GM18951 (cell line): ENCODE data around the gene MMEL1.

Source experiments
- POLR2A ChIP-seq: IDR thresholded peaks from 4 replicates; pipeline ENCODE4 v1.6.1; 2011; ENCODE audit warnings: mild to moderate bottlenecking; ENCODE audit not compliant: insufficient read length, insufficient read depth; ENCODE audit errors: extremely low read depth
- in situ Hi-C: fragments of 300-500 bp; cut with MboI; formaldehyde crosslinking; loops from one replicate; pipeline ENCODE4 v1.12.0; 2022; ENCODE audit warnings: low sequenced_read_pairs, mixed read lengths, inconsistent platforms; ENCODE audit not compliant: unreplicated experiment

The MMEL1 gene

GRCh38 chr1:2601721-2602303 lies 31.0 kb downstream of the MMEL1 start:
- in situ Hi-C loops: no loop called here

GRCh38 chr1:2598329-2598931 lies 34.4 kb downstream of the MMEL1 start:
- no peak for TF ChIP-seq POLR2A
- in situ Hi-C loops: no loop called here

More at GRCh38 chr1:2601721-2602303, 31.0 kb downstream of the MMEL1 start:
- no peak for TF ChIP-seq POLR2A

GRCh38 chr1:2597441-2598328 lies 35.1 kb downstream of the MMEL1 start:
- TF ChIP-seq POLR2A: no peak
- in situ Hi-C loops: no loop called here

GRCh38 chr1:2596530-2597333 lies 36.1 kb downstream of the MMEL1 start:
- TF ChIP-seq POLR2A: no peak
- in situ Hi-C loops: no loop called here

GRCh38 chr1:2595812-2596529 lies 36.8 kb downstream of the MMEL1 start:
- in situ Hi-C loops: no loop called here
- no peak for TF ChIP-seq POLR2A

- TF ChIP-seq POLR2A: no peak
- in situ Hi-C loops: no loop called here
These were observed 37.5 kb downstream of the MMEL1 start for GRCh38 chr1:2595261-2595811.

GRCh38 chr1:2594641-2595131 lies 38.1 kb downstream of the MMEL1 start:
- in situ Hi-C loops: no loop called here
- TF ChIP-seq POLR2A: no peak

GRCh38 chr1:2594001-2594640 lies 38.7 kb downstream of the MMEL1 start:
- TF ChIP-seq POLR2A: no peak
- in situ Hi-C loops: no loop called here

- no peak for TF ChIP-seq POLR2A
- in situ Hi-C loops: no loop called here
These were observed 39.5 kb downstream of the MMEL1 start for GRCh38 chr1:2593251-2593878.

GRCh38 chr1:2592672-2593071 lies 40.1 kb downstream of the MMEL1 start:
- in situ Hi-C loops: no loop called here
- no peak for TF ChIP-seq POLR2A

- in situ Hi-C loops: no loop called here
These were observed 41.1 kb downstream of the MMEL1 start for GRCh38 chr1:2591581-2592261.

More at GRCh38 chr1:2591581-2592261, 41.1 kb downstream of the MMEL1 start:
- no peak for TF ChIP-seq POLR2A
